OCI-LY1 (cell line): ENCODE measurements around the gene AFF1.

Experiments used
- H2AFZ ChIP-seq: fragments of 200-600 bp; sonication (generic), shearing (Covaris generic); 2 replicates; pipeline ENCODE4 v1.6.0; 2014; ENCODE audit warnings: antibody characterized with exemption, mild to moderate bottlenecking, low read length
- H3F3A ChIP-seq: fragments of 200-600 bp; sonication (generic), shearing (Covaris generic); 2 replicates; pipeline ENCODE4 v1.6.0; 2014; ENCODE audit warnings: mild to moderate bottlenecking, antibody characterized with exemption, low read length, moderate library complexity; ENCODE audit not compliant: insufficient read depth
- H3K27ac ChIP-seq: fragments of 200-600 bp; sonication (generic); 2 replicates; pipeline ENCODE4 v1.5.1; 2014; ENCODE audit warnings: low read length, mixed run types, mild to moderate bottlenecking, low read depth; ENCODE audit not compliant: poor library complexity, severe bottlenecking
- H3K27me3 ChIP-seq: fragments of 200-600 bp; sonication (generic); 2 replicates; pipeline ENCODE4 v1.6.0; 2014; ENCODE audit warnings: antibody characterized with exemption, mild to moderate bottlenecking, low read length, moderate library complexity; ENCODE audit not compliant: insufficient read depth
- H3K36me3 ChIP-seq: fragments of 200-600 bp; sonication (generic); 2 replicates; pipeline ENCODE4 v1.6.1; 2014; ENCODE audit warnings: mild to moderate bottlenecking, antibody characterized with exemption, low read length, moderate library complexity, mixed read lengths; ENCODE audit not compliant: insufficient read depth
- H3K4me1 ChIP-seq: fragments of 200-600 bp; sonication (generic); 2 replicates; pipeline ENCODE4 v1.5.1; 2014; ENCODE audit warnings: mild to moderate bottlenecking, low read length, moderate library complexity; ENCODE audit not compliant: insufficient read depth, severe bottlenecking
- H3K4me2 ChIP-seq: fragments of 200-600 bp; sonication (generic), shearing (Covaris generic); 2 replicates; pipeline ENCODE4 v1.6.1; 2014; ENCODE audit warnings: low read length
- H3K4me3 ChIP-seq: fragments of 200-600 bp; sonication (generic); 2 replicates; pipeline ENCODE4 v1.5.1; 2014; ENCODE audit warnings: low read length, low read depth, mild to moderate bottlenecking, mixed read lengths; ENCODE audit not compliant: poor library complexity, severe bottlenecking
- H3K79me2 ChIP-seq: fragments of 200-600 bp; shearing (Covaris generic); 2 replicates; pipeline ENCODE4 v1.6.1; 2016; ENCODE audit warnings: mixed run types, low read length, mixed read lengths; ENCODE audit not compliant: insufficient read depth
- H3K9ac ChIP-seq: fragments of 200-600 bp; sonication (generic), shearing (Covaris generic); 2 replicates; pipeline ENCODE4 v1.6.1; 2014; ENCODE audit warnings: mild to moderate bottlenecking, low read length, mixed read lengths
- H3K9me2 ChIP-seq: fragments of 200-600 bp; sonication (generic), shearing (Covaris generic); 2 replicates; pipeline ENCODE4 v1.6.1; 2014; ENCODE audit warnings: low read depth, mild to moderate bottlenecking, low read length, mixed read lengths
- H3K9me3 ChIP-seq: fragments of 200-600 bp; shearing (Covaris generic); 2 replicates; pipeline ENCODE4 v1.6.1; 2014; ENCODE audit warnings: low read length, mixed read lengths
- H4K20me1 ChIP-seq: fragments of 200-600 bp; sonication (generic), shearing (Covaris generic); 2 replicates; pipeline ENCODE4 v1.6.0; 2016; ENCODE audit warnings: mild to moderate bottlenecking, low read length; ENCODE audit not compliant: insufficient read depth
- CTCF ChIP-seq: fragments of 200-600 bp; sonication (generic), shearing (Covaris generic); IDR thresholded peaks from 2 replicates; pipeline ENCODE4 v1.5.1; 2017; ENCODE audit warnings: mild to moderate bottlenecking, antibody characterized with exemption, low read length, moderate library complexity, mixed read lengths
- EZH2 ChIP-seq: fragments of 200-600 bp; sonication (generic), shearing (Covaris generic); IDR thresholded peaks from 2 replicates; pipeline ENCODE4 v1.8.0; 2017; ENCODE audit warnings: borderline replicate concordance, mixed run types, mild to moderate bottlenecking, antibody characterized with exemption, low read length, moderate library complexity, mixed read lengths

The AFF1 gene

GRCh38 chr4:87120010-87120409 lies 185.2 kb downstream of the AFF1 start:
- Histone ChIP-seq H3K9me3 (no peaks in the 10 kb centered on the region), H3K27me3 (no peaks in the 10 kb centered on the region), H3K4me3 (no peak overlapping the region), H3K9me2 (no peaks in the 10 kb centered on the region), H4K20me1 (no peaks in the 10 kb centered on the region), H3K79me2 (no peaks in the 10 kb centered on the region), H3K9ac (no peak overlapping the region), H3K36me3 (peaks cover 15% of the 10 kb centered on the region), H3K4me1 (no peaks in the 10 kb centered on the region), H3K4me2 (no peak overlapping the region), H3K27ac (no peak overlapping the region), H3F3A (no peaks in the 10 kb centered on the region), H2AFZ (no peak overlapping the region)
- TF ChIP-seq EZH2 = no peak
- no peak for TF ChIP-seq CTCF

DNA sequence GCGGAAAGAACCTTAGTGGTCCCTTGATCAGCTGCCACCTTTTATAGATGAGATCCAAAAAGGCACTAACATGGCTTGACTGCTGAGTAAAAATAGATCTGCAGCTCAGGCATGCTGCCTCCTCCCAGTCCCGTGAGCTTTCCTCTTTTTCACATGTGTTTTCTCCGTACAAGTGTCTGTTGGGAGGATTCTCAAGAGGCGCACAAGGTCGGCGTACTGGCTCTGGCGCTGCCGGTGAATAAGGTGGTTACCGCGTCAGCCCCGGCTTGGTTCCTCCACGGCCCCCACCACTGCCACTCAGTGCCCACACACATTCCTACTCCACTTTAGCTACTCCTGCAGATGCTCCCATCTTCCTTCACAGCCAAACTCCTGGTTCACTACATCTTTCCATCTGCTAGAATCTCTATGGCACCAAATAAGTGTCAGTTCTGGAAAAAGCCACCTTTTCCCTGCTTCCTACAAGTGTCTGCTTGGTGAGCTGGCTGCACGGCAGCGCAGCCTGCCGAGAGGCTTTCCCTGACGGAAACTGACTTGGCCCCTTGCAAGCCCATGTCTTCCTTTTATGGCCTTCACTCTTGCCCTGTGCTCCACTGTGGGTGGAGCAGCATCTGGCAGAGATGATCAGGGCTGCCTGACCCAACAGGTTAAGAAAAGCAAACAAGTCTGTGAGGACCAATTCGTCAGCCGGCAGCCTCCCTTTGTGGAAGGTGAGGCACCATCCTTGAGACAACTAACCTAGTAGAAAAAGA lies 185.8 kb downstream of the AFF1 start:
- H3K36me3 ChIP-seq = peaks cover 14% of the 10 kb centered on the region
- H3K9ac ChIP-seq = no peak overlapping the region
- no peaks in the 10 kb centered on the region for H3K9me2 ChIP-seq
- TF ChIP-seq CTCF (no peak), EZH2 (no peak)
- no peaks in the 10 kb centered on the region for H3K79me2 ChIP-seq
- H3F3A ChIP-seq = no peaks in the 10 kb centered on the region
- no peak overlapping the region for H2AFZ ChIP-seq
- no peaks in the 10 kb centered on the region for H4K20me1 ChIP-seq
- H3K27ac ChIP-seq = no peak overlapping the region
- no peak overlapping the region for H3K4me3 ChIP-seq
- H3K4me2 ChIP-seq = no peak overlapping the region
- H3K4me1 ChIP-seq = no peaks in the 10 kb centered on the region
- no peaks in the 10 kb centered on the region for H3K9me3 ChIP-seq
- no peaks in the 10 kb centered on the region for H3K27me3 ChIP-seq

DNA sequence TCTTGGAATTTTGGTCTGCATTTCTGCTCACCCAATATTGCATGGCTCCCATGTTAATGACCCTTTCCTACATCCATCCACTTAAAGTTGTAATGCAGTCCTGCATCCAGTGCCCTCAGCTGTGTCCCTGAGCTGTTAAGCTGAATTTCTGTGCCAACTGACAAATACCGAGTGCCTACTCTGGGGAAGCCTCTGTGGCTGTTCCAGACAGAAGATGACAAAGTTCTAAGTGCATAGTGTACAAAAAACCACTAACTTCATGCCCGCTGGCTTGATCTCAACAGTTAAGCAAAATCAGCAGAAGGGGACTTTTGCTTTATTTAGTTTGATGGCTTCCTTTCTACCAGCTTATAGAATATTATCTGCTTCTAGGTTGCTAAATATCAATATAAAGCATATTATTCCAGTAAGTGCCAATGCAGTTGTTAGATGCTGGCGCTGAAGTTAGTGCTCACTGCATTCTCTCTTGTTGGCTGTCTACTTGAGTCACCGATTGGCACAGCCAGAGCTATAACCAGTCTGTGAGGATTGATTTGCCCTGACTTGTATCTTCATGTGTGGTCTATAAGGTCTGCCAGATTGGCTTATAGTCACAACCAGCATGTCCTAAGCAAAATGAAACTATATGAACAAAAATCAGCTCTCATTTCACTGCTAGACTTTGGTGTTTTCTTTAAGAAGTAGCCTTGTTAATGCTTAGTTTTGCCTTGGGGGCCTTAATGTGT lies 186.7 kb downstream of the AFF1 start:
- H3K4me1 ChIP-seq = no peaks in the 10 kb centered on the region
- H3K9ac ChIP-seq = no peak overlapping the region

More for the DNA sequence above, 186.7 kb downstream of the AFF1 start:
- TF ChIP-seq CTCF (no peak), EZH2 (no peak)
- Histone ChIP-seq H3K79me2 (no peaks in the 10 kb centered on the region), H3K9me2 (no peaks in the 10 kb centered on the region), H3K36me3 (peaks cover 19% of the 10 kb centered on the region), H3F3A (no peaks in the 10 kb centered on the region), H3K27me3 (no peaks in the 10 kb centered on the region), H3K27ac (no peak overlapping the region), H3K9me3 (no peaks in the 10 kb centered on the region), H3K4me3 (no peak overlapping the region), H3K4me2 (no peak overlapping the region), H2AFZ (no peak overlapping the region), H4K20me1 (no peaks in the 10 kb centered on the region)
